IPS-11a (cell line): ENCODE results near the gene TMEM123.

Source experiments
- H3K4me3 ChIP-seq: one replicate; pipeline ENCODE4 v1.5.1; 2013; ENCODE audit warnings: low read depth, low read length, control low read depth

TMEM123 gene

DNA sequence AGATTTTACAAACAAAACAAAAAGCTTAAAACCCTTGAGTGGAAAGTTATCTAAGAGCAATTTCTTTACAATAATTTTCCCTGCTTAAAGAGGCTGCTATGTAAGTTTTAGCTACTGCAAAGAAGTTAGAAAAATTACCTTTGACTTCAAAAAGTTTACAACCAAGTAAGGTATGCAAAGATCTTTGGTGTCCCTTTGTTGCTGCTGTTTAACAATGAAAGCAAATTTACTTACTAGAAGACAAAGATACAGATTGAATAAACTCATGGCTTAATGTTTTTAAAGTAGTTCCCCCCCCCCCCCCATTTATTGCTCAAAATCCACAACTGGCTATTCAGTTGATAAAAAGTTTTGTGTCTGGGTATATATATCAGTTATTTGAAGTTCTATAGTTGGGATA is 26.0 kb downstream of the TMEM123 start:
- no peak overlapping the region for H3K4me3 ChIP-seq

DNA sequence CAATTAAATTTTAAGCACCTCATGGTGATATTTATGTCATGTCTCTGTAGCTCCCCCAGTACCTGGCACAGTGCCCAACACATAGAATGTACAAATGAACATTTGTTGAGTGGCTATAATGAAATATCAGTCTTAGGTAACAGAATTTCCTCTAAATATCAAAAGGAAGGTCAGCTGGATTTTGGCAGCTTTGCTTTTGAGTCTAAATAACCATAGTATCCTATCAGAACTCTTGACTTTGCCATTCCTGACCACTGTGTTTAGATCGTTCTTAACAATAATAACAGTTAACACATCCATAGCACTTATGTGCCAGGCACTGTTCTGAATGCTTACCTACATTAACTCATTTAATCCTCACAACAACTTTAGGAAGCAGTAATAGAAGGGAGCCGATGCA is 26.6 kb downstream of the TMEM123 start:
- no peak overlapping the region for H3K4me3 ChIP-seq

GRCh38 chr11:102423936-102424335 is 28.6 kb downstream of the TMEM123 start:
- no peak overlapping the region for H3K4me3 ChIP-seq

GRCh38 chr11:102422817-102423712 is 29.5 kb downstream of the TMEM123 start:
- H3K4me3 ChIP-seq = no peak overlapping the region

DNA sequence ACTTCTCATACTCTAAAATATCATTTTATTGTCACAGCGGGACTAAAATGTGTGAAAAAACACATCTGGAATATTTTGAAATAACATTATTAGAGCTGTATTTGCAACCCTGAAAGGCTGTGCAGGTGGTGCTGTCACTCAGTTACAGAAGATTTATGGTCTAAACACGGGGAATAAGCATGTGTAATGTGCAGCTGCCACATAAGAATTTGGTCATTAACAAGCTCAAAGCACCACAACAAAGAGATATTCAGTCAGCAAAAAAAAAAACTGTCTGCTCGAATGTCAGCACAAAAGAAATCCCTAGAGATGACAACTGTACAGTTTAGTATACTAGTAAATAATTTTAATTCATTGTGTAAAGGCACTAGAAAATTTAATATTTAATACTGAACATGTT is 31.3 kb downstream of the TMEM123 start:
- H3K4me3 ChIP-seq = no peak overlapping the region

GRCh38 chr11:102420547-102420946 is 32.0 kb downstream of the TMEM123 start:
- no peak overlapping the region for H3K4me3 ChIP-seq

DNA sequence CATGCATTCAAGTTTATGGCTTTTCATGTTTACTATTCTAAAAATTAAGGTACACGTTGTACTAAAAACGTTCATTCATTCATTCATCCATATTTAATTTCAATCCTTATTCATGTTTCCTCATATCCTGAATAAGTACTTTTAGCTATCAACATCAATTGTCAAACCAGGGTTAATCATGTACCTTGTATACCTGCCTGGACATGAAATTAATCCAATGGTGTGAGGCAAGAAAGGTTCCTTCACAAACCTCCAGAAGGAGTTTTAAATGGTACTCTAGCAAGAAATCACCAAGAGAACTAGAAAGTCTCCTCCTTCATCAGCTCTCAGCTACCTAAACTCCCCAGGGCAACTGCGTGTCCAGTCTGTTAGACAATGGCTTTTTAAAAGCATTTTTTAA is 33.4 kb downstream of the TMEM123 start:
- H3K4me3 ChIP-seq = no peak overlapping the region

DNA sequence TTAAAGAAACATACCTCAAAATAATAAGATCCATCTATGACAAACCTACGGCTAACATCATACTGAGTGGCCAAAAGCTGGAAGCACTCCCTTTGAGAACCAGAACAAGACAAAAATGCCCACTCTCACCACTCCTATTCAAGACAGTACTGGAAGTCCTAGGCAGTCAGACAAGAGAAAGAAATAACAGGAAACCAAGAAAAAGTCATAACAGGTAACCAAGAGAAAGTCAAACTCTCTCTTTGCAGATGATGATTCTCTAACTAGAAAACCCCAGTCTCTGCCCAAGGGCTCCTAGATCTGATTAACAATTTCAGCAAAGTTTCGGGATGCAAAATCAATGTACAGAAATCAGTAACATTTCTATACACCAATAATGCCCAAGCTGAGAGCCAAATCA is 35.6 kb downstream of the TMEM123 start:
- no peak overlapping the region for H3K4me3 ChIP-seq

DNA sequence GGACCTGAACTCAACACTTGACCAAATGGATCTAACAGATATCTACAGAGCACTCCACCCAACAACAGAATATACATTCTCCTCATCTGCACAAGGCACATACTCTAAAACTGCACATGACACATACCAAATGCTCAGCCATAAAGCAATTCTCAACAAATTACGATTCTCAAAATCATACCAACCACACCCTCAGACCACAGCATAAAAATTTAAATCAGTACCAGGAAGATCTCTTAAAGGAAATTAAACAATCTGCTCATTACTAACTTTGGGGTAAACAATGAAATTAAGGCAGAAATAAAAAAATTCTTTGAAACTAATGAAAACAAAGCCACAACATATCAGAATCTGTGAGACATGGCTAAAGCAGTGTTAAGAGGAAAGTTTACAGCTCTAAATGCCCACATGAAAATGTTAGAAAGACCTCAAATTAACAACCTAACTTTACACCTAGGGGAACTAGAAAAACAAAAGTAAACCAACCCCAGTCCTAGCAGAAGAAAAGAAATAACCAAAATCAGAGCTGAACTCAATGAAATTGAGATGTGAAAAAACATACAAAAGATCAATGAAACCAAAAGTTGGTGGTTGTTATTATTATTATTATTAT is 37.2 kb downstream of the TMEM123 start:
- H3K4me3 ChIP-seq = no peak overlapping the region

GRCh38 chr11:102414559-102414958 is 38.0 kb downstream of the TMEM123 start:
- H3K4me3 ChIP-seq = no peak overlapping the region

DNA sequence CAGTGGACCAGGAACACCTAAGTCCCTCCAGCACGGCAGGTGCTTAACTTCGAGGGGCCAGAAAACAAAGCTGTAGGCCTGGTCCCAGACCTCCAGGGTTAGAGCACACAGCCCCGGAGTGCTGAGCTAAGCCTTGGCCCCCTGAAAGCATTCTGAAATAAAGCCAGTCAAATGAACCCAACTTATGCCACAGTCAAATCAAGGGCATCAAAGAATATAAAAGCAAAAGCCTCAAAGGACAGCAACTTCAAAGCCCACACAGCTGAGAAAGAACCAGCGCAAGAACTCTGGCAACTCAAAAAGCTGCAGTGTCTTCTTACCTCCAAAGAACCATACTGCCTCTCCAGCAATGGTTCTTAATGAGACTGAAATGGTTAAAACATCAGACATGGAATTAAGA is 39.1 kb downstream of the TMEM123 start:
- H3K4me3 ChIP-seq = no peak overlapping the region

GRCh38 chr11:102411142-102411541 is 41.4 kb downstream of the TMEM123 start:
- H3K4me3 ChIP-seq = no peak overlapping the region

DNA sequence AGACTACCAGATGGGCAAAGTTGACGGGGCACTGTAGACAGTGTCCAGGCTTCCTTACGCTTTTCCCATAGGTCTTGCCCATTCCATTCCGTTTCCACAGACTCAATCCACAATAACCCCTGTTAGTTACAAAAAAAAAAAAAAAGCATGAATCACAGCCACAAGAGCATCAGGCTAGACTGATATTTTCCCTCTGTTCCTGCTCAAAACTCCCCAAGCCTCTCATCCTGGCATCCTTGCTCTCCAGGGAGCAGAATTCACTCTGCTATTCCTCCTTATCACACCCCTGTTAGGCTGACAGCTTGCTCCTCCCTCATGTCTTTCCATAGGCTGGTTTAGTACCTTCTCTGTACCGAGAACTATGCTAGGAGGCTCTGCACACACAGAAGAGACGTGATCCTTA is 42.2 kb downstream of the TMEM123 start:
- no peak overlapping the region for H3K4me3 ChIP-seq

DNA sequence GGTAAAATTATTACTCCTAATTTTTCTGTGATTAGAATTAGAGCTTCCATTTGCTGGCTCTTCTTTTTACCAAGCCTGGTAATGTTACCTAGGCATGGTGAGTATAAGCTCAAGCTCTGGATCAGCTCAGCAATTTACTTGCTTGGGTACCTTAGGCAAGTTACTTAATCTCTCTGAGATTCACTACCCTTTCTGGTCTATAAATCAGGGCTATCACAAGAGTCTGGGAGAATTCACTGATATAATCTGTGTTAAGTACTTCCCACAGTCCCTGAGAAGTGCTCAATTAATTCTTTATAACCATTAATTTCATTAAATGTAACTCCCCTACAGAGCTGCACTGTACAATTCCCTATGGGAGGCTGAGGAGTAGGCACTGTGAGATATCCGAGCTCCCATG is 44.2 kb downstream of the TMEM123 start:
- H3K4me3 ChIP-seq = no peak overlapping the region

GRCh38 chr11:102407901-102408300 is 44.7 kb downstream of the TMEM123 start:
- H3K4me3 ChIP-seq = no peak overlapping the region

DNA sequence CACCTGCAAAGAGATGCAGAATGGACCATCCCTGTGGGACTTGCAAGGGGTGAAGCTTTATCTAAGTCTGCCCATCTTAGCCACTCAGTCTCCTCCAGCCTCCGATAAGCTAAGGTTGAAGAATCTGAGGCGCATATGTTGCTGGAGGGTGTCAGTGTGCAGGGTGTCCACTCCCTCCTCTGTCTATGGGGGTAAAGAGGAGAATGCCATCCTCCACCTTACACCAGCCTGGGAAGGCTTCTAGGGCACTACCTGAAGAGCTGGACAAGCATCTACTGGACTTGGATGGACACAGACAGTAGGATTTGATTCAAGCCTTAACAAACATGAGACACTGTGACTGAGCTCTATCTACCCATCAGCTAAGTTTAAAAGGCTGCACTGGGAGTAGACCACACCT is 46.5 kb downstream of the TMEM123 start:
- H3K4me3 ChIP-seq = no peak overlapping the region

- no peak overlapping the region for H3K4me3 ChIP-seq
Measured at GRCh38 chr11:102405501-102405900, 47.1 kb downstream of the TMEM123 start.

DNA sequence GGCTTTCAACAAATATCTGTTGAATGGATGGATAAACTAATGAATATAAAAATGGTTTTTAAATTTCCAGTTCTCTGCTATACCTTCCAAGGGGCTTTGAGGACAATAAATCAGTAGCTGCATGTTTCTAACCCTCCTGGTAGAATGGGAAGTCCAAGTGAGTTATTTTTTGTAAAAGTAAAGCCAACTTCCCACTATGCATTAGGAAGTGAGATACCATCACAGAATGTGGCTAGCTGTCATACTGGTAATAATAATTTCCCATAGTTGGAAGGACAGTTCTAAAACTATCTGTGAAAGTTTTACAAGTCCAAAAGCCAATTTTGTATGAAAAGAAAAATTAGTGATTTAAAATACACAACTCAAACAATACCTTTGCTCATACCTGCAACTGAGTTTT is 50.0 kb downstream of the TMEM123 start:
- no peak overlapping the region for H3K4me3 ChIP-seq

- H3K4me3 ChIP-seq = no peak overlapping the region
Measured at GRCh38 chr11:102401905-102402304, 50.7 kb downstream of the TMEM123 start.

GRCh38 chr11:102400603-102401002 is 52.0 kb downstream of the TMEM123 start:
- no peak overlapping the region for H3K4me3 ChIP-seq

DNA sequence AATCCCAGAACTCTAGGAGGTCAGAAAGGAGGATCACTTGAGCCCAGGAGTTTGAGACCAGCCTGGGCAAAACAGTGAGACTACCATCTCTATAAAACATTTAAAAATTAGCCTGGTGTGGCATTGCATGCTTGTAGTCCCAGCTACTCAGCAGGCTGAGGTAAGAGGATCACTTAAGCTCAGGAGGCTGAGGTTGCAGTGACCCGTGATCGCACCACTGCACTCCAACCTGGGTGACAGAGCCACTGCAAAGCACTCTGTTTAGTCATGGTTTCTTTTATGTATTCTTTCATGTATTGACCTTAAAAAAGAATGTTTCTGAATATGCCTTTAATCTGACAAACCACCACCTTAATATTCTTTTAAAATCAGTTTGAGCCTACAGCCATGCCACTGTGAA is 53.4 kb downstream of the TMEM123 start:
- no peak overlapping the region for H3K4me3 ChIP-seq

GRCh38 chr11:102398297-102398696 is 54.3 kb downstream of the TMEM123 start:
- H3K4me3 ChIP-seq = no peak overlapping the region
